Gastrocnemius medialis (tissue), 4 donors: ENCODE results near the gene TAPT1.

Experiments used
- CTCF ChIP-seq, 5 experiments: fragments of 450-650 bp in 3 of 5; fragments of 200-600 bp in 2 of 5; sonication (generic) in 2 of 5; IDR thresholded peaks in 4 of 5; conservative IDR thresholded peaks in 1 of 5; 1 replicate in 4 of 5; 2 replicates in 1 of 5; pipeline ENCODE4 v1.5.1; 2016 to 2019; ENCODE audit warnings: antibody characterized with exemption in 5 of 5, mild to moderate bottlenecking in 3 of 5, moderate library complexity in 3 of 5
- POLR2A ChIP-seq, 2 donors: fragments of 450-650 bp; IDR thresholded peaks; one replicate each; pipeline ENCODE4 v1.6.1; 2017; ENCODE audit warnings: antibody characterized with exemption in 2 of 2, mild to moderate bottlenecking in 2 of 2, moderate library complexity in 2 of 2

- TF ChIP-seq CTCF (IDR thresholded peaks at IDR 0.05 in 4 of 5, conservative IDR thresholded peaks at IDR 0.05 in 1 of 5) (no peak), POLR2A (IDR thresholded peaks at IDR 0.05) (no peak)
These were observed 85.9 kb downstream of the TAPT1 start for GRCh38 chr4:16140231-16140878.
